Sigmoid colon (tissue), 4 donors: ENCODE results near the gene PLPPR1.

Experiments
- CTCF ChIP-seq, 4 experiments: fragments of 450-650 bp in 3 of 4; fragments of 200-600 bp in 1 of 4; IDR thresholded peaks; one replicate each; pipeline ENCODE4 v1.5.1; 2016 to 2019; ENCODE audit warnings: antibody characterized with exemption in 4 of 4, mild to moderate bottlenecking in 3 of 4, moderate library complexity in 2 of 4
- POLR2AphosphoS5 ChIP-seq, 4 donors: sonication (generic); formaldehyde crosslinking; IDR thresholded peaks; one replicate each; pipeline ENCODE4 v1.6.1; 2017; ENCODE audit warnings: antibody characterized with exemption in 4 of 4

DNA sequence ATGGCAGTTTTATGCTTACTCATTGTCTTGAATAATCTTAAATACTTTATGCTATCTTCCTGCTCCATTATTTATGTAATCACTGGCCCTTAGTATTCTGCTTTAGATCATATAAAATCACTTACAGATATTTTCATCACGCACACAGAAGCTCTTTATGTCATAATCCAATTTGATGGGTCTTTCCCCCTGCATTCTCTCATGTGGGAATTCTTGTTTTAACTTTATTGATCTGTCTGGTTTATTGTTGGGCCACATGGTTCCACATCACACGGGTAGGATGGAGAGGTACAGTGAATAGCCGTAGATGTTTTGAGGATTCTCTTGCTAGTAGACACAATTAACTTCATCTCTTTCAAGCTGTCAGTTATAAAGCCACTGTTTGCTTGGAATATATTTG, 27.0 kb downstream of the PLPPR1 start:
- TF ChIP-seq POLR2AphosphoS5 (IDR thresholded peaks at IDR 0.05) (no peak), CTCF (IDR thresholded peaks at IDR 0.05) (no peak)
